SW480 (cell line): Measurements from ENCODE around the gene CENATAC.
"Not testable (repeated sequence)": the region's sequence is repeated elsewhere in the genome, so short reads cannot be mapped to it uniquely, and the experiment has no call there.

ENCODE experiments used
- DNase-seq: peaks from one replicate; pipeline ENCODE4 v3.0.0-alpha.2; 2016; ENCODE audit warnings: low spot score

The CENATAC gene

GRCh38 chr11:118996926-118997626 lies 862 bp upstream of the CENATAC start:
- peak; percentile 29 for DNase-seq

GRCh38 chr11:118998388-118998717 lies 415 bp downstream of the CENATAC start:
- peak; percentile 33 for DNase-seq

GRCh38 chr11:118998822-118999221 lies 884 bp downstream of the CENATAC start:
- DNase-seq = peak; percentile 93

- no peak for DNase-seq
Measured at GRCh38 chr11:119000906-119001305, 3.0 kb downstream of the CENATAC start.

GRCh38 chr11:119006656-119007055 lies 8.7 kb downstream of the CENATAC start:
- no peak for DNase-seq

- DNase-seq = peak; percentile 34
Measured at GRCh38 chr11:119011476-119012053, 13.6 kb downstream of the CENATAC start.

GRCh38 chr11:119012629-119013170 lies 14.8 kb downstream of the CENATAC start:
- no peak for DNase-seq

- DNase-seq = no peak
Measured at GRCh38 chr11:119014209-119014924, 16.4 kb downstream of the CENATAC start.

GRCh38 chr11:119015054-119015611 lies 17.2 kb downstream of the CENATAC start:
- no peak for DNase-seq

- DNase-seq = no peak
Measured at GRCh38 chr11:119016216-119017009, 18.5 kb downstream of the CENATAC start.

GRCh38 chr11:119017377-119017776 lies 19.4 kb downstream of the CENATAC start:
- DNase-seq = not testable (repeated sequence)

GRCh38 chr11:119018074-119018938 lies 20.4 kb downstream of the CENATAC start, which contains the start of the genes RPS25 and TRAPPC4:
Gene RPS25, minus strand, starts transcription at chr11:119018343. Its CDS starts 59 bp downstream, at chr11:119018284.
Gene TRAPPC4, plus strand, starts transcription at chr11:119018766. Its CDS starts 30 bp downstream, at chr11:119018796.
- DNase-seq = peak; percentile 98

GRCh38 chr11:119019996-119020395 lies 22.1 kb downstream of the CENATAC start:
- DNase-seq = no peak

GRCh38 chr11:119021631-119022030 lies 23.7 kb downstream of the CENATAC start:
- no peak for DNase-seq

GRCh38 chr11:119023741-119024140 lies 25.8 kb downstream of the CENATAC start:
- no peak for DNase-seq

GRCh38 chr11:119024430-119025098 lies 26.6 kb downstream of the CENATAC start:
- DNase-seq = no peak

- no peak for DNase-seq
Measured at GRCh38 chr11:119025099-119025473, 27.1 kb downstream of the CENATAC start.

- no peak for DNase-seq
Measured at GRCh38 chr11:119025541-119025940, 27.6 kb downstream of the CENATAC start.

- DNase-seq = no peak
Measured at GRCh38 chr11:119025978-119026766, 28.2 kb downstream of the CENATAC start.
